GM18520 (cell line): ENCODE data around the gene TACC2.

Experiments used
- ATAC-seq: cut with Tn5 transposase; IDR thresholded peaks from one replicate; pipeline ENCODE4 v1.9.1; 2021; ENCODE audit not compliant: unreplicated experiment

The TACC2 gene

GRCh38 chr10:122164815-122165483 lies 176.0 kb downstream of the TACC2 start:
- no peak for ATAC-seq

- ATAC-seq: no peak
Observed at GRCh38 chr10:122165484-122166276, 176.7 kb downstream of the TACC2 start.

- ATAC-seq: no peak
Observed at GRCh38 chr10:122168101-122168500, 179.1 kb downstream of the TACC2 start.

GRCh38 chr10:122168598-122169394 lies 179.8 kb downstream of the TACC2 start:
- no peak for ATAC-seq

GRCh38 chr10:122170802-122171201 lies 181.8 kb downstream of the TACC2 start:
- no peak for ATAC-seq

GRCh38 chr10:122171302-122172075 lies 182.5 kb downstream of the TACC2 start:
- ATAC-seq: no peak

GRCh38 chr10:122172361-122173008 lies 183.5 kb downstream of the TACC2 start:
- no peak for ATAC-seq

- ATAC-seq: no peak
Observed at GRCh38 chr10:122173337-122173736, 184.4 kb downstream of the TACC2 start.

- ATAC-seq: no peak
Observed at GRCh38 chr10:122173766-122174435, 184.9 kb downstream of the TACC2 start.

GRCh38 chr10:122176232-122177213 lies 187.6 kb downstream of the TACC2 start:
- no peak for ATAC-seq

- ATAC-seq: no peak
Observed at GRCh38 chr10:122178655-122179054, 189.7 kb downstream of the TACC2 start.

GRCh38 chr10:122181041-122181732 lies 192.2 kb downstream of the TACC2 start:
- no peak for ATAC-seq

GRCh38 chr10:122181876-122182275 lies 192.9 kb downstream of the TACC2 start:
- ATAC-seq: no peak

GRCh38 chr10:122182308-122182707 lies 193.3 kb downstream of the TACC2 start:
- no peak for ATAC-seq

- no peak for ATAC-seq
Observed at GRCh38 chr10:122184254-122184653, 195.3 kb downstream of the TACC2 start.

- ATAC-seq: no peak
Observed at GRCh38 chr10:122185643-122186042, 196.7 kb downstream of the TACC2 start.

- no peak for ATAC-seq
Observed at GRCh38 chr10:122186816-122187810, 198.2 kb downstream of the TACC2 start.
